GM21526 (cell line): ENCODE data around the gene HNRNPM.
"Not testable (repeated sequence)": the region's sequence is repeated elsewhere in the genome, so short reads cannot be mapped to it uniquely, and the experiment has no call there.

ENCODE experiments used
- ATAC-seq: cut with Tn5 transposase; IDR thresholded peaks from one replicate; pipeline ENCODE4 v1.9.1; 2021; ENCODE audit warnings: moderate library complexity; ENCODE audit not compliant: unreplicated experiment, low FRiP score

HNRNPM gene

GRCh38 chr19:8444677-8445487, at the start of gene HNRNPM:
HNRNPM (plus strand) TSS chr19:8444975; CDS start chr19:8444999, 24 bp downstream.
- ATAC-seq = peak; percentile 83

GRCh38 chr19:8395621-8396082, 49.1 kb upstream of the HNRNPM start:
- ATAC-seq = no peak

- ATAC-seq = no peak
These were observed 48.6 kb upstream of the HNRNPM start for GRCh38 chr19:8396185-8396562.

GRCh38 chr19:8396563-8397203, 48.1 kb upstream of the HNRNPM start:
- no peak for ATAC-seq

- ATAC-seq = no peak
These were observed 47.5 kb upstream of the HNRNPM start for GRCh38 chr19:8397271-8397670.

GRCh38 chr19:8397746-8398310, 46.9 kb upstream of the HNRNPM start:
- no peak for ATAC-seq

- no peak for ATAC-seq
These were observed 46.4 kb upstream of the HNRNPM start for GRCh38 chr19:8398311-8398771.

GRCh38 chr19:8399681-8400188, 45.0 kb upstream of the HNRNPM start:
- no peak for ATAC-seq

- no peak for ATAC-seq
These were observed 42.8 kb upstream of the HNRNPM start for GRCh38 chr19:8401981-8402411.

GRCh38 chr19:8403098-8403819, 41.5 kb upstream of the HNRNPM start:
- ATAC-seq = no peak

- ATAC-seq = no peak
These were observed 41.0 kb upstream of the HNRNPM start for GRCh38 chr19:8403820-8404109.

GRCh38 chr19:8404391-8405151, 40.2 kb upstream of the HNRNPM start:
- ATAC-seq = no peak

GRCh38 chr19:8410718-8411117, 34.1 kb upstream of the HNRNPM start:
- not testable (repeated sequence) for ATAC-seq

GRCh38 chr19:8412783-8413628, 31.8 kb upstream of the HNRNPM start, which contains the start of gene MARCHF2:
MARCHF2 (plus strand) TSS chr19:8413305; CDS start chr19:8421841, 8,536 bp downstream.
- ATAC-seq = peak; percentile 97

GRCh38 chr19:8413629-8413995, 31.2 kb upstream of the HNRNPM start:
- ATAC-seq = no peak

GRCh38 chr19:8416796-8417195, 28.0 kb upstream of the HNRNPM start:
- ATAC-seq = no peak

- no peak for ATAC-seq
These were observed 23.0 kb upstream of the HNRNPM start for GRCh38 chr19:8421484-8422461.

- ATAC-seq = no peak
These were observed 21.0 kb upstream of the HNRNPM start for GRCh38 chr19:8423817-8424223.
